SK-N-SH (cell line): ENCODE results near the gene BIN2. TPM values are rescaled to one million over a fixed set of nuclear protein-coding genes. Genes with fewer than 3 reads are reported as not detected.
A peak's percentile ranks its signal among the peaks of the same experiment; 100 is the strongest.

ENCODE experiments used
- CTCF ChIA-PET: fragments of 300-600, 350-600 bp; formaldehyde crosslinking; extraction: SDS; loops from one replicate; lab custom pipeline; 2021; lab: Yijun Ruan, JAX
- POLR2A ChIA-PET: fragments of 350-600 bp; sonication (Branson Sonifier 250); formaldehyde crosslinking; extraction: SDS; loops from one replicate; lab custom pipeline; 2020; ENCODE audit warnings: antibody characterized with exemption, inconsistent platforms; lab: Yijun Ruan, JAX
- DNase-seq: peaks from one replicate; pipeline ENCODE4 v3.0.0; 2012
- H2AFZ ChIP-seq: fragments of 200-600 bp; sonication (generic); 2 replicates; pipeline ENCODE4 v1.8.1; 2016; ENCODE audit warnings: antibody characterized with exemption, mild to moderate bottlenecking, low read depth
- H3F3A ChIP-seq: fragments of 200-600 bp; sonication (generic); replicated peaks from 2 replicates; pipeline ENCODE3; 2016; ENCODE audit warnings: antibody characterized with exemption, mild to moderate bottlenecking; ENCODE audit not compliant: insufficient read depth
- H3K27ac ChIP-seq, 2 experiments: fragments of 200-500 bp in 1 of 2; fragments of 200-600 bp in 1 of 2; sonication (Bioruptor generic) in 1 of 2; sonication (generic), shearing (Covaris generic) in 1 of 2; 2 replicates each; pipeline versions ENCODE4 v1.5.1 to v1.6.1; 2014 to 2016; ENCODE audit warnings: low read depth in 2 of 2, inconsistent platforms in 1 of 2, low read length in 1 of 2, mild to moderate bottlenecking in 1 of 2, mixed read lengths in 1 of 2
- H3K27me3 ChIP-seq: fragments of 200-600 bp; sonication (generic), shearing (Covaris generic); 2 replicates; pipeline ENCODE4 v1.6.1; 2016; ENCODE audit warnings: mixed run types; ENCODE audit not compliant: insufficient read depth
- H3K36me3 ChIP-seq, 2 experiments: fragments of 200-500 bp in 1 of 2; fragments of 200-600 bp in 1 of 2; sonication (Bioruptor generic) in 1 of 2; sonication (generic) in 1 of 2; replicated peaks in 1 of 2; 2 replicates each; pipeline versions ENCODE3 to v1.5.1; 2014 to 2016; ENCODE audit warnings: low read length in 1 of 2, mild to moderate bottlenecking in 1 of 2; ENCODE audit not compliant: insufficient read depth in 2 of 2, control insufficient read depth in 1 of 2
- H3K4me1 ChIP-seq, 2 experiments: fragments of 200-500 bp in 1 of 2; fragments of 200-600 bp in 1 of 2; sonication (Bioruptor generic) in 1 of 2; sonication (generic), shearing (Covaris generic) in 1 of 2; 2 replicates each; pipeline versions ENCODE4 v1.5.1 to v1.6.1; 2014 to 2016; ENCODE audit warnings: low read depth in 1 of 2, low read length in 1 of 2, mixed run types in 1 of 2; ENCODE audit not compliant: insufficient read depth in 2 of 2, control insufficient read depth in 1 of 2
- H3K4me2 ChIP-seq: fragments of 200-600 bp; sonication (generic), shearing (Covaris generic); 2 replicates; pipeline ENCODE4 v1.6.1; 2017; ENCODE audit warnings: mixed run types
- H3K4me3 ChIP-seq, 2 experiments: fragments of 200-500 bp in 1 of 2; fragments of 200-600 bp in 1 of 2; sonication (Bioruptor generic) in 1 of 2; sonication (generic), shearing (Covaris generic) in 1 of 2; 2 replicates each; pipeline versions ENCODE4 v1.5.1 to v1.8.1; 2014 to 2016; ENCODE audit warnings: low read depth in 2 of 2, inconsistent platforms in 1 of 2, low read length in 1 of 2, mild to moderate bottlenecking in 1 of 2, mixed read lengths in 1 of 2, moderate library complexity in 1 of 2
- H3K79me2 ChIP-seq: fragments of 200-600 bp; sonication (generic); 2 replicates; pipeline ENCODE4 v1.8.1; 2017; ENCODE audit warnings: mild to moderate bottlenecking; ENCODE audit not compliant: insufficient read depth
- H3K9ac ChIP-seq: fragments of 200-600 bp; sonication (generic); 2 replicates; pipeline ENCODE4 v1.6.1; 2017; ENCODE audit warnings: mixed run types
- H3K9me2 ChIP-seq: fragments of 200-600 bp; sonication (generic); 2 replicates; pipeline ENCODE4 v1.6.1; 2017; ENCODE audit warnings: mixed run types
- H3K9me3 ChIP-seq: fragments of 200-600 bp; sonication (generic); 2 replicates; pipeline ENCODE4 v1.6.1; 2017; ENCODE audit warnings: mixed run types, mild to moderate bottlenecking, moderate library complexity
- H4K20me1 ChIP-seq: fragments of 200-600 bp; sonication (generic); 2 replicates; pipeline ENCODE4 v1.6.1; 2017; ENCODE audit warnings: mild to moderate bottlenecking, mixed run types; ENCODE audit not compliant: insufficient read depth
- CHD2 ChIP-seq: fragments of 150-350 bp; IDR thresholded peaks from 2 replicates; pipeline ENCODE4 v1.6.1; 2018; ENCODE audit warnings: low read length; ENCODE audit not compliant: partially characterized antibody
- CTCF ChIP-seq: fragments of 200-600 bp; sonication (generic); IDR thresholded peaks from 2 replicates; pipeline ENCODE4 v1.6.1; 2017; ENCODE audit warnings: antibody characterized with exemption, mild to moderate bottlenecking, moderate library complexity
- EP300 ChIP-seq, 2 experiments: IDR thresholded peaks; 2 replicates each; pipeline versions ENCODE4 v1.4.0 to v1.6.1; 2012; ENCODE audit warnings: borderline replicate concordance in 1 of 2, low read depth in 1 of 2, low read length in 1 of 2
- EZH2phosphoT487 ChIP-seq: fragments of 200-600 bp; sonication (generic); IDR thresholded peaks from 2 replicates; pipeline ENCODE4 v1.6.1; 2017; ENCODE audit warnings: low read depth, mixed run types, mild to moderate bottlenecking, antibody characterized with exemption, moderate library complexity, borderline replicate concordance
- FOSL2 ChIP-seq: IDR thresholded peaks from 2 replicates; pipeline ENCODE4 v1.4.0; 2012; ENCODE audit warnings: low read depth, mild to moderate bottlenecking, moderate library complexity, borderline replicate concordance
- FOXJ3 ChIP-seq: sonication (generic); formaldehyde crosslinking; IDR thresholded peaks from 2 replicates; pipeline ENCODE4 v1.5.1; 2020; ENCODE audit warnings: mild to moderate bottlenecking, missing genetic modification reagents
- GATA2 ChIP-seq: sonication (generic); formaldehyde crosslinking; IDR thresholded peaks from 2 replicates; pipeline ENCODE4 v1.5.0; 2020; ENCODE audit warnings: mild to moderate bottlenecking, missing genetic modification reagents
- IRF3 ChIP-seq: fragments of 150-350 bp; IDR thresholded peaks from 2 replicates; pipeline ENCODE4 v1.6.1; 2016; ENCODE audit warnings: mild to moderate bottlenecking, low read depth, low read length
- JUND ChIP-seq: IDR thresholded peaks from 2 replicates; pipeline ENCODE4 v1.4.0; 2012
- MEF2A ChIP-seq: IDR thresholded peaks from 2 replicates; pipeline ENCODE4 v1.4.0; 2012; ENCODE audit warnings: low read depth, borderline replicate concordance
- MXI1 ChIP-seq: IDR thresholded peaks from 2 replicates; pipeline ENCODE4 v1.6.1; 2012; ENCODE audit warnings: mild to moderate bottlenecking, low read depth, low read length, improper control_type of control experiment
- POLR2AphosphoS5 ChIP-seq: IDR thresholded peaks from 2 replicates; pipeline ENCODE4 v1.6.1; 2012; ENCODE audit warnings: low read depth, low read length
- RCOR1 ChIP-seq: fragments of 150-350 bp; IDR thresholded peaks from 2 replicates; pipeline ENCODE4 v1.6.1; 2017; ENCODE audit warnings: antibody characterized with exemption, low read length
- RXRA ChIP-seq: IDR thresholded peaks from 2 replicates; pipeline ENCODE4 v1.4.0; 2012; ENCODE audit warnings: low read depth, mild to moderate bottlenecking, borderline replicate concordance
- SIN3A ChIP-seq: IDR thresholded peaks from 2 replicates; pipeline ENCODE4 v1.6.1; 2012; ENCODE audit warnings: low read depth, mild to moderate bottlenecking, low read length, moderate library complexity, borderline replicate concordance
- TCF12 ChIP-seq: IDR thresholded peaks from 2 replicates; pipeline ENCODE4 v1.4.0; 2012
- TEAD4 ChIP-seq: IDR thresholded peaks from 2 replicates; pipeline ENCODE4 v1.4.0; 2012; ENCODE audit warnings: mild to moderate bottlenecking, borderline replicate concordance; ENCODE audit not compliant: insufficient read depth
- USF2 ChIP-seq: fragments of 150-350 bp; IDR thresholded peaks from 2 replicates; pipeline ENCODE4 v1.6.1; 2017; ENCODE audit warnings: antibody characterized with exemption, low read length, low read depth, borderline replicate concordance
- YY1 ChIP-seq: IDR thresholded peaks from 2 replicates; pipeline ENCODE4 v1.4.0; 2012; ENCODE audit warnings: low read depth, mild to moderate bottlenecking
- WGBS: methylation state at CpG from one replicate; pipeline ENCODE4 v1.1.6; 2017; ENCODE audit warnings: low lambda C conversion rate; 5-methylcytosine and 5-hydroxymethylcytosine counted together
- polyA plus RNA-seq, 3 experiments: library from polyadenylated mRNA; depleted of rRNA; stranded (reverse); fragments of >200 nt; gene quantifications; 2 replicates each; pipeline ENCODE4 v1.2.3, GENCODE V29; 2012

Gene BIN2
- polyA plus RNA-seq, 1 of the 3 experiments (the other 2 are of a cell fraction) = not detected

GRCh38 chr12:51371295-51371953 lies 47.5 kb upstream of the BIN2 start (continued):
- TF ChIP-seq TEAD4 = peak; percentile 85
- TF ChIP-seq EZH2phosphoT487 = no peak
- TF ChIP-seq YY1 = no peak
- TF ChIP-seq CTCF = no peak
- TF ChIP-seq POLR2AphosphoS5 = peak; percentile 63
- no peak for TF ChIP-seq IRF3
- no peak for TF ChIP-seq FOXJ3 (CRISPR knock-in tag)
- TF ChIP-seq MEF2A = no peak
- TF ChIP-seq MXI1 = no peak

- 87% methylated on average over 9 of the region's 9 CpGs for WGBS
- CTCF ChIA-PET = interaction anchor here (1.8 kb wide), 1 partner anchor 161 kb away, joined by 5 read pairs; no protein-coding TSS in a partner anchor
- H3K79me2 ChIP-seq = no peaks in the 10 kb centered on the region
Observed at GRCh38 chr12:51370667-51371066, 46.7 kb upstream of the BIN2 start.

More at GRCh38 chr12:51370667-51371066, 46.7 kb upstream of the BIN2 start:
- H3K27me3 ChIP-seq = no peaks in the 10 kb centered on the region
- no peaks in the 10 kb centered on the region for H3K9me2 ChIP-seq
- POLR2A ChIA-PET = interaction anchor here (0.8 kb wide), 1 partner anchor 21 kb away, joined by 4 read pairs; no protein-coding TSS in a partner anchor
- peaks cover 8 to 29% of the 10 kb centered on the region in 2 experiments; a peak in 3 of 4 replicates for H3K4me1 ChIP-seq
- peak overlapping the region in 1 of 2 experiments; percentile 24; a peak in 1 of 4 replicates for H3K27ac ChIP-seq
- no peaks in the 10 kb centered on the region for H4K20me1 ChIP-seq
- TF ChIP-seq FOSL2 (no peak), TCF12 (no peak), EZH2phosphoT487 (no peak), RCOR1 (no peak), CHD2 (no peak), SIN3A (no peak), EP300 (IDR thresholded peaks at IDR 0.05; ENCODE audit: borderline replicate concordance in 1 of 2, low read depth in 1 of 2, low read length in 1 of 2) (no peak), FOXJ3 (CRISPR knock-in tag) (no peak), YY1 (no peak), TEAD4 (no peak), JUND (no peak), USF2 (no peak), GATA2 (CRISPR knock-in tag) (no peak), RXRA (no peak)
- H2AFZ ChIP-seq = no peak overlapping the region
- H3K4me3 ChIP-seq = no peak overlapping the region
- no peak overlapping the region for H3K9ac ChIP-seq
- H3K4me2 ChIP-seq = no peak overlapping the region
- H3F3A ChIP-seq = peaks cover 16% of the 10 kb centered on the region
- DNase-seq = no peak
- H3K9me3 ChIP-seq = no peaks in the 10 kb centered on the region
- H3K36me3 ChIP-seq = no peaks in the 10 kb centered on the region
